NCI-H510A treated with DMSO at 0.1 percent for 48 hours (cell line): ENCODE measurements around the gene PRR5L.

Experiments
- DNase-seq: peaks from one replicate; lab custom pipeline; 2025; lab: John Stamatoyannopoulos, UW

Gene PRR5L

DNA sequence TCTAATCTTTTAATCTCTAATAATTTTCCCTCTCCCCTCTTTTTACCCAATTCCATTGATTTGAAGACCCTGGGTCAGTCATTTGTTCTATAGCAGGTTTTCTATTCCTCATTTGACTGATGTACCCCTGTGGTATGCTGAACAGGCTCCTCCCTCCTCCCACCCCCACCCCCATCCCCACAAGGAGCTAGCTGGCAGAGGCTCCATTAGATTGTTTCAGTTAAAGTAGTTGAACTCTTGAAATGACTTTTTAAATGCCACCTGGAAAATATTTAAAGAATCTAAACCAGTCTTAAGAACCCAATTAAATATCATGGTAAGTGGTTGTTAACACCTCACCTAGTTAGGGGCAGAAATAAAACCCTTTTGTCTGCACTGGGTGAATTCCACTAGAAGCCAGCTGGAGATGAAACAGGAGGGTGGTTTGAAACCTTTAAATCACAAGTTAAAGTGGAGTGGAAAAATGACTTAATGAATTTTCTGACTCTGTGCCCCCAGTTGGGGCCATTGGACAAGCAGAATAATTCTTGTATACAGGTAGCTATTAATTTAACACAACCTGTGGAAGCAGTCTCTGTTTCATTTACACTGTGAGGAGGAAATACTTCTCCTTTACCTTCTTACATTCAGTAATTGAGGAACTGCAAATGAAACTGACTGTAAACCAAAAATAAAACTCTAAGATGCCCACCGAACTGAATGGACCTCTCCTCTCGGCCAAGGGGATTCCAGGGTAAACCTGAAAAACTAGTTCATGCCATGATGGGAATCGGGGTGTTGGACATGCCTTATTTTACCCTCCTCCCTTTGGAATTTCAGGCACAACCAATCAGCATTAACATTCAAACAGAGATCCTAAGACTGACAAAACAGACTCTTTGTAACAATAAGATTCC, 30.7 kb downstream of the PRR5L start:
- no peak for DNase-seq

DNA sequence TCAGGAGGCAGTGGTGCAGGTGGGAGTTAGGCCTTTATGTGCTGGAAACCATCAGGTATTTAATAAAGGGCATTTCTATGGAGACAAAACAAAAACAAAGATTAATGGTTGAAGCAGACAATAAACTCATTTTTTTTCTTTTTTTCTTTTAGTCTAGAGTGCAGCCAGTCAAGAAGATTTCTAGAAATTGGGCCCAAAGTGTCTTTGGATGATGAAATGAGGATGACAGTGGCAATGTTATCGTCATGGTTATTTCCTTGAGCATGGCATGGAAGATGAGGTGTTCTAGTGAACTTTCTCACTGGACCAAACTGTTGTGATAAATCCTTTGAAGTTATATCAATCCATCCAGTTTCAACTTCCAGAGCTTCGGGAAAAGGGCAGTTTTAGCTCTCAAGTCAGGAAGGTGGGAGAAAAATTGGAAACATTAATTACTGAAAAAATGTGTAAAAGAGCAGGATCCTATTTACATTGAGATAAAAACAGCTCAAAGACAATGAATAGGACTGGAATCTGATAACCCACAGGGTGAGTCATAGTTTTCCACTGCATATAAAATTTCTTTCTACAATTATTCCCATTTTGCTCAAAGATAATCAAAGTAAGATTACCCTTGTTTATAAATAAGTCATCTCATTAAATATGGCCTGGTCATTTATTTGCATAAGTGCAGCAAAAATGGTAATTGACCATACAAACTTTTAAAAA, 33.0 kb downstream of the PRR5L start:
- no peak for DNase-seq

DNA sequence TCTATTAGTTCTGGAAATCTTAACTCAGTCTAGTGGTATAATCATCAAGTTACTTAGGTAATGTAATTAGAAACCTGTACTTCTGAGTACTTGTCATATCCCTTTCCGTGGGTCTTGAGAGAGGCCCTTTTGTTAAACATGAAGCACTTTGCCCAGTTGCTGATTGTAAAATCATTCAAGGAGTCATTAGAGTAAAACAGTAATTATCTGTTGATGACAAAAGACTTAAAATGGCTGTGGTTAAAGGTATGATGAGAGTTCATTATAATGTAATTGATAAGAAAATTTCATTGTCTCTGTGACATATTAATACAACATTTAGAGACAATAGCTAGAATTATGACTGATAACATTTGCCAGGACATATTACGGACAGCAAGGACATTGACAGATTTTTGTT, 34.3 kb downstream of the PRR5L start:
- DNase-seq, result no peak

DNA sequence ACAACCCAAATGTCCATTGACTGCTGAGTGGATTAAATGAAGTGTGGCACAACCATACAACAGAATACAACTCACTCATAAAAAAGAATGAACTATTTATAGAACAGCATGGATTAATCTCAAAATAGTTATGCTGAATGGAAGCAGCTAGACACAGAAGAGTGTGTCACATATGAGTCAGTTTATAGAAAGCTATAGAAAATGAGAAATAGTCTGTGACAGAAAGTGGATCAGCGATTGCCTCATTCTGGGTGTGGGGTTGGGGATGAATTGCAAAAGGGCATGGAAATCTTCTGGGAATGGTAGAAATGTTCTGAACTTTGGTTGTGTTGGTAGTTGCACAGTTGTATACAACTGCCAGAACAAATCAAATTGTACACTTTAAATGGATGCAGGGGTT, 37.4 kb downstream of the PRR5L start:
- no peak for DNase-seq

DNA sequence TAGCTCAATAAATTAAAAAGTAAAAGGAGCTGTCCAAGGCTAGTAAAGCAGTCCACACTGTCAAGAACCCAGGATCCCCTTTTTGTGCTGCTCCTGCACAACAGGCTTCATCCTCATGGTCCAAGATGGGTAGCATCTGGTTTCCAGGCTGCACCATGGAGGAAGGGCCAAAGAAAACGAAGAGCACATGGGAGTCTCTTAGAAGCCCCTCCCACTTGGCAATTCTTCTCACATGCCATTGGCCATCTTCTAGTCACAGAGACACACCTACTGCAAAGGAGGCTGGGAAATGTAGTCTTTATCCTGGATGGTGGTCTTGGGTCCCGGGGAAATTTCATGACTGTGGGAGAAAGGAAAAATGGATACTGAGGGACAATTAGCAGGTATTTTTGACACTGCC, 37.8 kb downstream of the PRR5L start:
- no peak for DNase-seq

DNA sequence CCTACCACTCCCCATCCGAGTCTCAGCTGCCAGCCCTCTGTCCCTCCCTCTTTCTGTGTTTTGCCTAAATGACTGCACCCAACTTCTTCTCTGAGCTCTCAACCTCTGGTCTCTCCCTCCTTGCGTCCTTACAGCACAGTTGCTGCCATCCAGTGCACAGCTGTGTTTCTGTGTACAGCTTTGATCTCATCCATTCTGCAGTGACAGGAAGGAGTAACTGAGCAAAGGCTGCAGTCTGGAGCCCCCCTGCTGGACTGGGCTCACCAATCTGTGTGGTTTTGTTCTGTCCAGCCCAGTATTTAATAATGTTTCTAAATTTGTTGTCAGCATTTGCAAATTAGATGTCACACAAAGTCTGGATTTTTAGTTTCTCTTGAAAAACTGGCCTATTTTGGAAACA, 43.8 kb downstream of the PRR5L start:
- no peak for DNase-seq

DNA sequence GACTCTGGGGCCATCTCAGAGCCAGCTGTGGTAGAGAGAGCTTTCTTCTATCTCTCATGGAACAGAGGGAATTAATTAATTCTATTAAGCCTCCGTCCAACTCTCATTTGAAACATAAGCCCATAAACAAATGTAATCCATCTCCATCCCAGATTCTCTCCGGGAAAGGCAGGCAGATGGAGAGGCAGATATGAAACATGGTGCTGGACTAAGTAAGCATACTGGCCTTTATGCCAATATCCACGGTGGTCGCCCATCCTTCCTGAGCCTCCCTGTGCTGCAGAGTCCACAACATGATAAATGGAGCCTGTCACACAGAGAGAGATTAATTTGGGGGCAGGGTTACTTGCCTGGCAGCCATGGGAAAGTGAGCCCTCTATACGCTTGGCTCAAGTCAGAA, 44.8 kb downstream of the PRR5L start:
- no peak for DNase-seq

DNA sequence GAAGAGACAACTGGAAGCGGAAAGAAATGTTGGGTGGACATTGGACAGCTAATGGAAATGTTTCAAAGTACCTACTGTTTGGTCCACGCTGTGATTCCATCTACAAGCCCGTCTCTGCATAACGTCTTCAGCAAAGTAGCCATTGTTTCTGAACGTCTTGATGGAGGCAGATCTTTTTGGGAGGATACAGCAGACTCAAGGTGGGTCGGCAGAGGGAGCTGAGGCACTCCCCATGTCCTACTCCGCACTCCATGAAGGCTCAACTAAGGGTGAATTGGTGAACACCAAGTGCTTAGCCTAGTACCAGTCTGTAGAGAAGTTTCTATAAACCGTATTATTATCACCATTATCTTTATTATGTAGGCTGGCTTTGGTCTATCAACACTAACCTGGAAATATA, 45.8 kb downstream of the PRR5L start:
- DNase-seq, result no peak

DNA sequence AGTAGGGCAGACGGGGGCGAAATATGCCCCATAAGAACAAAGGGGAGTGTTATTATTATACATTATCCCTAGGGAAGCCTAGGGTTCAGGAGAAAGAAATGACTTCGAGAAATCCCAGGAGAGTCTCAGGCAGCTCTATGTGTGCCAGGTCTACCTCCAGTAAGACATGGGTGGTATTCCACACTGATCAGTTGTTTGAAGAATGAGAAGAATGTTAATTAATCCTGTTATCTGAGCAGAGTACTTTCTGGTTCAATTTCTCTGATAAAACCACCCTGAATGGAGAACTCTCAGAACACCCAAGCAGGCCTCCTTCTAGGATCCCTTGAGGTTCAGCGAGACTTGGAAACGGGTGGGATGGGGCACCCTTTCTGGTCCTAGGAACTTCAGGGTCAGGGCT, 46.2 kb downstream of the PRR5L start:
- DNase-seq, result no peak

DNA sequence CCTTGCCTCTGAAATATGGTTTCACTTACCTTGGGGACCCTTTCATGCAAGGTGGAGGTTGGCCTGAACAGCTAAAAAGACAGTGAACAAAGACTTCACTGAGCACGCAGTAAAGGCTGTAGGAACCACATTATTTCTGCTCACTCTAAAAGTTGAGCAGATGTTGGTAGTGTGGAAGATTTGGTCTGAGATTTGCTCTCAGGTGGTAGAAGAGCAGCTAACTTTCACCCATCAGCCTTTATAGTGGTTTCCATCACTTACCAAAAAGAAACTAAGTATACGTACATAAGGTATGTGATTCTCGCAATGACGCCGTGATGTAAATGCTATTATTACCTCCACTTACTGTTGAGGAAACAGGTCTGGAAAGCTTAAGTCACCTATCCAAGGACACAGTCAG, 47.3 kb downstream of the PRR5L start:
- DNase-seq, result no peak

DNA sequence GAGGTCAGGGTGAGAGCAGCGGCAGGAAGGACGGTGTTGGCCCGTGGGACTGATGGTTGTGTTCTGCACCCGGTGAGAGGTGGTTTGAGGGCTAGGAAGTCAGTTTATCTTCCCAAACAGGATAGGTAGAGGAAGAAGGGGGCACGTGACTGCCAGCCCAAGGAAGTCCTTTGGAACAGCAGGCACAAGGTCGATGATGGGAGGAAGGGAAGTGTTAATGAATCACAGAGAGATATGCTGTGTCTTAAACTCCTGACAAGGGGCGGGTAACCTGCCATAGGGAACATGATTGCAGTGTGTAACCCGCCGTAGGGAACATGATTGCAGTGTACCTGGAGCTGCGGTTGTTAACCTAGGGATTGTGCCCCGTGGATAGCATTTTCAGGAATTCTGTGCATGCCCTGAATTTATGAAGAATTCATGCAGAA, 49.0 kb downstream of the PRR5L start:
- no peak for DNase-seq

DNA sequence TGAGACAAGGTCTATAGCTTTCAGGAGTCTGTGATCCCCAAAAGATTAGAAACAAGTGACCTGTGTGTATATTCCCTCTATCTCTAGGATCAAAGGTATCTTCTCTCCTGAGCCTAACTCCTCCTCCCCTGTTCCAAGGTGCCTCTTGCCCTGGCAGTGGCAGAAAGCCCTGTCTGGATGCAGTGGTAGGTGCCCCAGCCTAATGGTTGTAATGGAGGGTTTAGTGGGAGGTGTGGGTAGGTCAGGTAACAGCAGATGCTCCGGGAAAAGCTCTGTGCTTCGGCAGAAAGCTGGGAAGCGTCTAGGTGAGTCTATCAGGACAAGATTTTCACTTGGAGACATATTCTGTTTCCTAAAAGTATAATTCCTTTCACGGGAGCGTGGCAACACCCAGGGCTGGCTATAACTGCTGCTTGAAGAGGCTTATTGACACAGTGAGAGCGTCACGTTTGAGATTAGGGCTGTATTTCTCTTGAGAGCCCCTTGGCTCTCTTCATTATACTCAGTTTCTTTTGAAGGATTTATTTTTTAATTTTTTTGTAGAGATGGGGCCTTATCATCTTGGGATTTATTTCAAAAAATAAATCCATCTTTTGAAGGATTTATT, 49.5 kb downstream of the PRR5L start:
- DNase-seq, result no peak

DNA sequence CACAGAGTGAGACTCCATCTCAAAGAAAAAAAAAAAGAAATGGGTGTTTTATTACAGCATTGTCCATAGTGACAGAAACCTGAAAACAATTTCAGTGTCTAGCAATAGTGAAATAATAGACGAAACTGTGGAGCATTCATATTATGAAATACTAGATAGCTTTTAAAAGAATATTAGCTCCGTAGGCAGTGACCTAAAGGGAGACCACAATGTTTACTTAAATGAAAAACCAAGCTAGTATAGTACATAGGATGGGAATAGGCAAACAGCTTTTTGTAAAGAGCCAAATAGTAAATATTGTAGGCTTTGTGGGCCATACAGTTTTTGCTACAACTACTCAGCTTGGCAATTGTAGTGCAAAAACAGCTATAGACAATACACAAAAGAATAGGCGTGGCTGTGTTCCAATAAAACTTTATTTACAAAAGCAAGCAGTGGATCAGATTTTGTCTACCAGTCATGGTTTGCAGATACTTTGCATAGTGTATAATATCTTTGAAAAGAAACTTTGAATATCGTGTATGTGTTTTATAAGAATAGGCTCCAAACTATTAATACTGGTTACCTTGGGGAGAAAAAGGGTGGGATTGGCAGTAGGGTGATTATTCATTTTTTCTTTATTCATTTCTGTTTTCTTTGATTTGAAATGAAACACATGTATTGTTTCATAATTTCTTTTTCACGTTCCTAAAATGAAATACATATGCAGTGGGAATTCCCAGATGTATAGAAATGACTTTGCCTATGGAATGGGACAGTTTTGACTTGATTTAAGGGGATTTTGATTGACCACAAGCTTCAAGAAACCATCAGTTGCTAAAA, 50.7 kb downstream of the PRR5L start:
- no peak for DNase-seq

DNA sequence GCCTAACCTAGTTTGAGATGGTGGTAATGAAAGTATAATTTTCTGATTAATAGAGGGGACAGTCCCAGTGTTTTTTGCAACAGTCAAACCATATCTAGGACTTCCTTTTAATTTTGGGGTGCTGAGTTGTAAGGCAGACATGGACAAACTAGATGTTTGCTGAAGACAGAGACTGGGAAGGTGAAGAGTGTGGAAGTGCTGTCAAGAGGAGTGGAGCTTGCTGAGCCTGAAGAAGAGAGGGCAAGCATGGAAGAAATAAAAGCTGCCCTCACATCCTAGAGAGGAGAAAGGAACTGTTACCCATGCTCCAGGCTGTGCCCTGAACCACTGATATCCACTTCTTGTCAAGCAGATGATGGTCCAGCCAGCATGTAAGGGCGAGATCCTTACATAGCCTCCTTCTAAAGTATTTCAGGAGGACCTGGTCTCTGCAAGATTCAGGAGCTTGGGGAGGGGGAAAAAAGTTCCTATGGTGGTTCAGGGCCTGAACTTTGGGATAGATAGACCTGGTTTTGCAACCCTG, 51.4 kb downstream of the PRR5L start:
- DNase-seq, result no peak

DNA sequence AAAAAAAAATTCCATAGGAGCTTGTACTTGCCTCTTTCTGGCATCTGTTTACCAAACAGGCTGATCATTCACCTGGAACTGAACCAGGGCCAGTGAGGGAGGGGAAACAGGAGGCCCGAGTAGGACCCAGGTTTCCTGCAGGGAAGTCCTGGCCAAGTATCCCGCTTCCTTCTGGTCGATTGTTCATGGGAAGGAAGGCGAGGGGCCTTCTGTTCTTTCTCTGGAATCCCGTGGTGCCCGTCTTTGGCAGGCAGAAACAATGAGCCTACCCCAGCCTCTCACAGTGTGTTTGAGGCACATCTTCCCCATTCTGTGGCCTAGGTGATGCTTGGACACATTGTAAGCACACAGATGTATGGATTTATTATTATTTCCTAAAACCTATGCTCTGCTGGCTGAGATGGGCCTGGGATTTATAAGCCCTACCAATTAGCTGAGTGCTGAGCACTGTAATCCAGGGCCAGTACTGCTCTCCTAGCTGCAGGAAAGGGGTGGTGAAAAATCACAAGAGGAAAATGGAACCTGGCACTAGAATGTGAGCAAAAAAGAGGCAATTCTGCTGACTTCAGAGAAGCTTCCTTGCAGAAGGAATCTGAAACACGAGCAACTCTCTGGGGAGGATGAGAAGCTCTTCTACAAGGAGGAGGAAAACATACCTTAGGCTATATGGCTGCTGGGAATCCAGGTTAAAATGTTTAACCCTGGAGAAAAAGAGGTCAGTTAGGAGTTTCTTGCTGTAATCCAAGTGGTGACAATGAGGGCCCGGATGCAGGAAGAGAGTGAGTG, 53.5 kb downstream of the PRR5L start:
- DNase-seq, result no peak

DNA sequence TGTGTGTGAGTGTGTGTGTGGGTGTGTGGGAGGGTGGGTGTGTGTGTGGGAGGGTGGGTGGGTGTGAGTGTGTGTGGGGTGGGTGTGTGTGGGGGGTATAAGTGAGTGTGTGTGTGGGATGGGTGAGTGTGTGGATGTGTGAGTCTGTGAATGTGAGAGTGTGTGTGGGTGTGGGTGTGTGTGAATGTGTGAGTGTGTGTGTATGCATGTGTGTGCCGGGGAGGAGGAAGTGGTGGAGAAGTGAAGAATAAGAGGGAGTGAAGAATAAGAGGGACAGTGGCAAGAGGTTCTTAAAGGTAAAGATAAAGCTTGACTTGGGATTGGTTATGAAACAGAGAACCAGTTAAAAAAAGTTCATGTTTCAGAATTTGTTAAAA, 54.0 kb downstream of the PRR5L start:
- no peak for DNase-seq

DNA sequence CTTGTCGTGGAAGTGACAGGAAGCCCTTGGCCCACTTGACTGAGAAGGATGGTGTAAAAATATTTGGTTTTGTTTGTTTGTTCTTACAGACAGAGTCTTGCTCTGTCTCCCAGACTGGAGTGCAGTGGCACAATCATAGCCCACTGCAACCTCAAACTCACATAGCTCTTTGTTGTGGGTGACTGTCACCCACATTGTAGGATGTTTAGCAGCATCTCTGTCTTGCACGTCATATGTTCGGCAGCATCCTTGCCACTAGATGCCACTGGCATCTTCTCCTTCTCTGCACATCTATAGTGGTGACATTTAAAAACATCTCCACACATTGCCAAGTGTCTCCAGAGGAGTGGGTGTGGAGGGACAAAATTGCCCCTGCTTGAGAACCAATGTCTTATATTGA, 56.8 kb downstream of the PRR5L start:
- no peak for DNase-seq

DNA sequence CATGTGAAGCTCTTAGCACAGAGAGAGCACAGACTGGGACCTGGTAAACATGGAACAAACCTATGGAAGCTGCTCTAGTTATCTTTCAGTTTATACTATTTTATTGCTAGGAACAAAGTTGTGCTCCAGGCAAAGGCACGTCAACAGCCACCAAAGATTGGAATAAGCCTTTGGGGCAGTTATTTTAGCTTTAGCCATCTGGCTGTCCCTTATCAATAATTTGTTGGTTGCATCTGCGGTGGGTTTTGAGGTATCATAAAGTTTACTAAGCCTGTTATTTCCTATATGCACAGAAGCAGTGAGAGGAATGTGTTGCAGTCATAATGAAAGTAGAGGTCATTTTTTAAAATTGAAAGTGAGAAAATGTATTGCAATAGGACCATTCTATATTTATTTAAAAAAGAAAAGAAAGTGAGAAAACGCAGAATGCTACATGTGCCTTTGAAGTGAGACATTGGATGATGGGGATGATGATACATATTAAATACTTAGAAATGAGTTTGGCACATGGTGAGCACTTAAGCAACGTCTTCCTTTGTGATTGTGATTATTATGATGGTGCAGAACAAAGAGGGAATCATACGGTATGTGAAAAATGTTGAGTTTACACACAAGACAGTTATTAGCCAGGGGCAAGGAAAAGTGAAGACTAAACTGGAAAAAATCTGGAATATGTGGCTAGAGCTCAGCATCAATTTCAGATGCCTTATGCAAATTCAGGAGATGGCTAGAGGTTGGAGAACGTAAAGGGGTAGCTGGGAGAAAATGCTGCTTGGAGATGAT, 58.3 kb downstream of the PRR5L start:
- DNase-seq, result no peak

DNA sequence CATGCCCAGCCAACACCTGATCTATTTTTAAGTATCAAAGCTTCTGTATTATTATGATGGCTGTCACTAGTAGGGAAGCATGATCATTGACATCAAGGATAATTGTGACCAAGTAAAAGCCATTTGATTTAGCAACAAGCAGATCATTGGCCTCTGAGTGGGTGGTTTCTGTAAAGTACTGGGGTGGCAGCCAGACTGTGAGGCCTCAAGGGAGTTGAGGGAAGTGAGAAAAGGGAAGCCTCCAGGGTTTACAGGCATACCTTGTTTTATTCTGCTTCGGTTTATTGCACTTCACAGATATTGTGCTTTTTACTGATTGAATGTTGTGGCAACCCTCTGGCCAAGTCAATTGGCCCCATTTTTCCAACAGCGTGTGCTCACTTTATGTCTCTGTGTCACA, 60.1 kb downstream of the PRR5L start:
- DNase-seq, result no peak

DNA sequence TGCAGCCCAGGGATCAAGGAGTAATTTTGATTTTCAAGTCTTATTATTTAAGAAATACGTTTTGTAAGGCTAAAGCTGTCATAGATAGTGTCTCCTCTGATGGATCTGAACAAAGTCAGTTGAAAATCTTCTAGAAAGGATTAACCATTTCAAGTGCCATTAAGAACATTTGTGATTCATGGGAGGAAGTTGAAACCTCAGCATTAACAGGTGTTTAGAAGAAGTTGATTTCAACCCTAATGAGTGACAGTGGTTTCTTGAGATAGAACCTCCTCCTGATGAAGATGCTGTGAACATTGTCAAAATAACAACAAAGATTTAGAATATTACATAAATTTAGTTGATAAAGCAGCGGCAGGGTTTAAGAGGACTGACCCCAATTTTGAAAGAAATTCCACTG, 61.7 kb downstream of the PRR5L start:
- DNase-seq, result no peak
